ENCODE results near the gene KCTD21. TPM values are rescaled to one million over a fixed set of nuclear protein-coding genes. Genes with fewer than 3 reads are reported as not detected.

The KCTD21 gene
- total and polyA plus RNA-seq, 2 of the 4 experiments (the other 2 are of a cell fraction) = 12.2 to 12.5 TPM

GRCh38 chr11:78127403-78127802 lies 61.0 kb downstream of the KCTD21 start:
- Histone ChIP-seq H3K14ac (replicated peaks; ENCODE audit: low read depth, low read length) (no peak overlapping the region), H2BK5ac (ENCODE audit: low read depth, low read length, poor library complexity, severe bottlenecking) (no peak overlapping the region), H3K9me1 (ENCODE audit: insufficient read depth, low read length) (peaks cover under 1% of the 10 kb centered on the region; the same call in 1 of the 2 replicates), H4K8ac (ENCODE audit: low read depth in 2 of 2, low read length in 2 of 2) (no peak overlapping the region), H3K23ac (ENCODE audit: low read depth, low read length) (no peak overlapping the region), H2AK9ac (replicated peaks; ENCODE audit: low read depth, low read length, poor library complexity) (no peak overlapping the region), H2AK5ac (ENCODE audit: low read depth, low read length) (no peak overlapping the region), H2BK15ac (ENCODE audit: low read depth, low read length) (no peak overlapping the region), H3K4me3 (ENCODE audit: insufficient read depth, low read depth, low read length) (no peak overlapping the region), H3K9ac (ENCODE audit: low read depth, low read length) (no peak overlapping the region), H4K20me1 (ENCODE audit: insufficient read depth, low read length) (no peaks in the 10 kb centered on the region), H3K56ac (ENCODE audit: extremely low read depth, insufficient read depth, low read length) (no peak overlapping the region), H2BK20ac (ENCODE audit: low read depth, low read length) (no peak overlapping the region), H3K4me2 (ENCODE audit: low read depth, low read length) (no peak overlapping the region), H3K4ac (ENCODE audit: low read depth, low read length) (no peak overlapping the region), H3K4me1 (ENCODE audit: control insufficient read depth, insufficient read depth, low read length) (no peaks in the 10 kb centered on the region; the same call in 1 of the 2 replicates), H3K79me1 (ENCODE audit: low read depth in 1 of 2, low read length in 2 of 2) (peaks cover 4 to 17% of the 10 kb centered on the region in 2 experiments), H4K91ac (ENCODE audit: insufficient read depth, low read depth, low read length) (no peak overlapping the region), H2AFZ (replicated peaks; ENCODE audit: low read length, poor library complexity) (no peak overlapping the region), H3K9me3 (ENCODE audit: control insufficient read depth, insufficient read depth, low read length) (no peaks in the 10 kb centered on the region), H4K5ac (ENCODE audit: low read depth, low read length) (no peak overlapping the region), H3K27me3 (ENCODE audit: control insufficient read depth, insufficient read depth, low read length) (no peaks in the 10 kb centered on the region), H2BK120ac (ENCODE audit: low read depth, low read length) (no peak overlapping the region), H3K27ac (ENCODE audit: insufficient read depth, low read length) (no peak overlapping the region), H3K36me3 (ENCODE audit: control insufficient read depth, insufficient read depth, low read length) (peaks cover 7% of the 10 kb centered on the region), H3K18ac (ENCODE audit: low read depth, low read length) (no peak overlapping the region)
- in situ Hi-C loops (cut with MboI; ENCODE audit: low sequenced_read_pairs) (no loop called here), intact Hi-C loops (cut with micrococcal nuclease) (no loop called here), dilution Hi-C loops (cut with HindIII; ENCODE audit: low sequenced_read_pairs, unreplicated experiment) (no loop called here)
- ATAC-seq (ENCODE audit: low read depth) = no peak
- ChIA-PET CTCF (interaction anchor here (0.6 kb wide), 1 partner anchor 536 kb away, joined by 3 read pairs; no protein-coding TSS in a partner anchor), POLR2A (ENCODE audit: unreplicated experiment) (no interaction called here)
- TF ChIP-seq CHD1 (IDR thresholded peaks at IDR 0.05; ENCODE audit: low read depth, low read length) (no peak), MAZ (IDR thresholded peaks at IDR 0.05; ENCODE audit: borderline replicate concordance, low read depth, low read length) (no peak), SMC3 (IDR thresholded peaks at IDR 0.05; ENCODE audit: low read depth, low read length) (no peak), CTCF (conservative IDR thresholded peaks at IDR 0.05; ENCODE audit: low read depth, low read length) (no peak), RFX5 (IDR thresholded peaks at IDR 0.05; ENCODE audit: low read depth, low read length) (no peak), FOS (IDR thresholded peaks at IDR 0.05; ENCODE audit: low read depth, low read length) (no peak), MXI1 (IDR thresholded peaks at IDR 0.05; ENCODE audit: borderline replicate concordance, low read depth, low read length) (no peak), MAFK (IDR thresholded peaks at IDR 0.05; ENCODE audit: low read depth, low read length) (no peak), CEBPB (IDR thresholded peaks at IDR 0.05; ENCODE audit: low read depth, low read length) (no peak), BHLHE40 (IDR thresholded peaks at IDR 0.05; ENCODE audit: low read depth, low read length) (no peak), RAD21 (IDR thresholded peaks at IDR 0.05; ENCODE audit: low read length) (no peak), NFE2L2 (IDR thresholded peaks at IDR 0.05; ENCODE audit: low read depth, low read length) (no peak), POLR2A (IDR thresholded peaks at IDR 0.05; ENCODE audit: low read depth, low read length) (no peak), USF2 (IDR thresholded peaks at IDR 0.05; ENCODE audit: low read depth, low read length) (no peak), RCOR1 (IDR thresholded peaks at IDR 0.05; ENCODE audit: insufficient replicate concordance, low read length) (no peak)
- TF ChIP-seq, protein P1, sequence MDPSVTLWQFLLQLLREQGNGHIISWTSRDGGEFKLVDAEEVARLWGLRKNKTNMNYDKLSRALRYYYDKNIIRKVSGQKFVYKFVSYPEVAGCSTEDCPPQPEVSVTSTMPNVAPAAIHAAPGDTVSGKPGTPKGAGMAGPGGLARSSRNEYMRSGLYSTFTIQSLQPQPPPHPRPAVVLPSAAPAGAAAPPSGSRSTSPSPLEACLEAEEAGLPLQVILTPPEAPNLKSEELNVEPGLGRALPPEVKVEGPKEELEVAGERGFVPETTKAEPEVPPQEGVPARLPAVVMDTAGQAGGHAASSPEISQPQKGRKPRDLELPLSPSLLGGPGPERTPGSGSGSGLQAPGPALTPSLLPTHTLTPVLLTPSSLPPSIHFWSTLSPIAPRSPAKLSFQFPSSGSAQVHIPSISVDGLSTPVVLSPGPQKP (IDR thresholded peaks at IDR 0.05; ENCODE audit: borderline replicate concordance, low read depth, low read length) = no peak
- no peak for DNase-seq
- BruUV-seq (replicated peaks) = no TSS peak
- no CpG with 5 or more reads among the region's 3 CpGs for WGBS, 2 experiments (ENCODE audit: extremely low coverage in 2 of 2, insufficient read length in 1 of 2)
